ENCODE results near the gene DBR1. TPM values are rescaled to one million over a fixed set of nuclear protein-coding genes. Genes with fewer than 3 reads are reported as not detected.

The DBR1 gene
- total and polyA plus RNA-seq, 9 of the 15 experiments (the other 6 are each of a cell fraction or from before 2014, with no cell fraction given): 2.7 to 14.1 (median 10.9) TPM

GRCh38 chr3:138174421-138175131 is at the start of gene DBR1 (continued):
- TF ChIP-seq CTCF (IDR thresholded peaks at IDR 0.05 in 2 of 3, conservative IDR thresholded peaks at IDR 0.05 in 1 of 3; ENCODE audit: insufficient read depth in 2 of 3, low read depth in 1 of 3, low read length in 3 of 3): peak in 1 of 3 experiments; percentile 8; a peak in 1 of 6 replicates
- TF ChIP-seq KLF16 (IDR thresholded peaks at IDR 0.05): 0 out of 2 replicates have a peak, but pooled peaks have one; percentile 5
- peak; percentile 80 for TF ChIP-seq POLR2AphosphoS5 (IDR thresholded peaks at IDR 0.05; ENCODE audit: control insufficient read depth, insufficient read depth, low read depth, low read length)
- TF ChIP-seq, protein P1, sequence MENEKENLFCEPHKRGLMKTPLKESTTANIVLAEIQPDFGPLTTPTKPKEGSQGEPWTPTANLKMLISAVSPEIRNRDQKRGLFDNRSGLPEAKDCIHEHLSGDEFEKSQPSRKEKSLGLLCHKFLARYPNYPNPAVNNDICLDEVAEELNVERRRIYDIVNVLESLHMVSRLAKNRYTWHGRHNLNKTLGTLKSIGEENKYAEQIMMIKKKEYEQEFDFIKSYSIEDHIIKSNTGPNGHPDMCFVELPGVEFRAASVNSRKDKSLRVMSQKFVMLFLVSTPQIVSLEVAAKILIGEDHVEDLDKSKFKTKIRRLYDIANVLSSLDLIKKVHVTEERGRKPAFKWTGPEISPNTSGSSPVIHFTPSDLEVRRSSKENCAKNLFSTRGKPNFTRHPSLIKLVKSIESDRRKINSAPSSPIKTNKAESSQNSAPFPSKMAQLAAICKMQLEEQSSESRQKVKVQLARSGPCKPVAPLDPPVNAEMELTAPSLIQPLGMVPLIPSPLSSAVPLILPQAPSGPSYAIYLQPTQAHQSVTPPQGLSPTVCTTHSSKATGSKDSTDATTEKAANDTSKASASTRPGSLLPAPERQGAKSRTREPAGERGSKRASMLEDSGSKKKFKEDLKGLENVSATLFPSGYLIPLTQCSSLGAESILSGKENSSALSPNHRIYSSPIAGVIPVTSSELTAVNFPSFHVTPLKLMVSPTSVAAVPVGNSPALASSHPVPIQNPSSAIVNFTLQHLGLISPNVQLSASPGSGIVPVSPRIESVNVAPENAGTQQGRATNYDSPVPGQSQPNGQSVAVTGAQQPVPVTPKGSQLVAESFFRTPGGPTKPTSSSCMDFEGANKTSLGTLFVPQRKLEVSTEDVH (IDR thresholded peaks at IDR 0.05; ENCODE audit: low read depth, partially characterized antibody): peak; percentile 90
- 0 out of 2 replicates have a peak, but pooled peaks have one; percentile 24 for TF ChIP-seq ETV5 (CRISPR knock-in tag; IDR thresholded peaks at IDR 0.05; ENCODE audit: low read depth)
- 0 out of 2 replicates have a peak, but pooled peaks have one; percentile 33 for TF ChIP-seq LCOR (CRISPR knock-in tag; IDR thresholded peaks at IDR 0.05)
- peak; percentile 74; the same call in 1 of the 2 replicates for TF ChIP-seq TAF7 (tag; IDR thresholded peaks at IDR 0.05)
- 0 out of 2 replicates have a peak, but pooled peaks have one; percentile 16 for TF ChIP-seq E2F3 (CRISPR knock-in tag; IDR thresholded peaks at IDR 0.05)
- TF ChIP-seq GTF3C2 (IDR thresholded peaks at IDR 0.05; ENCODE audit: borderline replicate concordance, extremely low read depth, insufficient read length): no peak
- peak; percentile 99 for TF ChIP-seq POLR2G (IDR thresholded peaks at IDR 0.05; ENCODE audit: low read depth, low read length)
- peak; percentile 64 for TF ChIP-seq ARID4B (CRISPR knock-in tag; IDR thresholded peaks at IDR 0.05)
- peak; percentile 59; the same call in 1 of the 2 replicates for TF ChIP-seq HNRNPL (IDR thresholded peaks at IDR 0.05; ENCODE audit: low read depth, low read length)

Measured in K562 (cell line).